HG02943 (cell line): ENCODE data around the gene PDE11A.
"Not testable (repeated sequence)": the region's sequence is repeated elsewhere in the genome, so short reads cannot be mapped to it uniquely, and the experiment has no call there.

Source experiments
- ATAC-seq: cut with Tn5 transposase; IDR thresholded peaks from one replicate; pipeline ENCODE4 v1.9.1; 2021; ENCODE audit warnings: mild to moderate bottlenecking, low read depth, moderate library complexity; ENCODE audit not compliant: unreplicated experiment

Gene PDE11A

DNA sequence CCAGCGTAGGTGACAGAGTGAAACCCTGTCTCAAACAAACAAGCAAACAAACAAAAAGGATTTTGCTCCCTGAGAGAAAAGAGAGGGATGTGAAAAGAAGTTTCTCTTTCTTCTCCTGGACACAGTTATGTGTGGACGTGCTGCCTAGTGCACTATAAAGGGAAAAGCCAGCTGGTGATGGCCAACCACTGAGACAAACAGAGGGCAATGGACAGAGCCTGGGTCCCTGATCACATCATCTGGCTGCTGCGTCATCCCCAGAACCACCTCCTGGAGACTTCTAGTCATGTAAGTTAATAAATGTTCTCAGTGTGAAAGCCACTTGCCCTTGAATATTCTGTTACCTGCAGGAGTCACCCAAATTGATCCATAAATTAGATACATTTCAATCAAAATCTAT, 184.9 kb downstream of the PDE11A start:
- ATAC-seq, result no peak

DNA sequence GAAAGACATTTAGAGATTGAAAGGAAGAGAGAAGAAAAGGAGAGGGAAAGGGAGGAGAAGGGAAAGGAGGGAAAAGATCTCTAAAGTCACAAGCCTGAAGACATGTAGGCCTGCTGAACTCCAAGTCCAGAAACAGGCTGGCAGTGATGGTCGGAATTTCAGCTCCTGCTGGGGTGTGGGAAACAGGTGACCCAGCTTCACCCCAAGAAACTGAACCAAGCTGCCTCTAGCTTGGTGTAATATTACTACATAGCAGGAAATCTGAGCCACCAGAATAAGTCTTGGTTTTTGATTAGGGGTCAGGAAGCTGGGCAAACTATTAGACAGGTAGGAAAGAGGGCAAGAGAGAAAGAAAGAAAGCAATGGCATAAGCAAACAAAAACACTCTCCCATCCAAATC, 185.8 kb downstream of the PDE11A start:
- ATAC-seq, result no peak

DNA sequence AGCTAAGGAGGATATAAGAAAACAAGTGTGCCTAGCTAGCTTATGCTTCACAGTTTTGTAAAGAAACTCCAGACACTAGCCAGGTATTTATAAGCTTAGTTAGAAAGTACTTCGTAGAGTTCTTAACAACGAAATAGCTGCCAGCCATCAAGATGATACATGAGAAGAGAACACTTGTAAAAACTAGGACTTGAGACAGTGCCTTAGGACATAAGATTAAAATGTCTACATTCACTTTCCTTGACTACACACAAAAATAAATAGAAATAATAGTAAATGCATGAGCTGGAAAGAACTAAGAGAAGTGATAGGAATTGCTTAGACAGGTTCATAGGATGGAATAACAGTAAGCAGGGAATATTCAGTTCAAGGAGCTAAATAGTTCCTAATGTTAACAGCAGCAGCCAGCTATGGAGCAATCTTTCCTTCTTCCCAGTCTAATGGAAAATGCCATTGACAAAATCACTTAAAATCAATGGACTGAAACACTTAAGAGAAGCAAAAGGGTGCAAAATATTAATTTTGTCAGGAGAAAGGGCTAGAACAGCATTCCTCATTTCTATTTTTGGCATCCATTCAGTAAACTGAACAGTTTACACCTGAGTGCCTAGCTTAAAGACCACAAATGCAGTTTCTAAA, 186.6 kb downstream of the PDE11A start:
- no peak for ATAC-seq

DNA sequence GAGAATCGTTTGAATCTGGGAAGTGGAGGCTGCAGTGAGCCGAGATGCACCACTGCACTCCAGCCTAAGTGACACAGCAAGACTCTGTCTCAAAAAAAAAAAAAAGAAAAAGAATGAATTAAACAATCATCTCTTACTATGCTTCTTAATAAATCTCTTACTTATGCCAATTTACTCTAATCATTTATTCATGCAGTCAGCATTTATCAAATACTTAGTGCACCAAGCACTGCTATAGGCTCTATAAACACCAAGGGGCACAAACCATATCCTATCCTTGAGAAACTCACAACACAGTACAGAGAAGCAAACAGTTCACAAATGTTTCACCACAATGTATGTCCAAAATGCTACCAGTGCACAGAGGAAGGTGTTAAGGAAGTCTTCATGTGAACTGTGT, 189.4 kb downstream of the PDE11A start:
- ATAC-seq, result no peak

DNA sequence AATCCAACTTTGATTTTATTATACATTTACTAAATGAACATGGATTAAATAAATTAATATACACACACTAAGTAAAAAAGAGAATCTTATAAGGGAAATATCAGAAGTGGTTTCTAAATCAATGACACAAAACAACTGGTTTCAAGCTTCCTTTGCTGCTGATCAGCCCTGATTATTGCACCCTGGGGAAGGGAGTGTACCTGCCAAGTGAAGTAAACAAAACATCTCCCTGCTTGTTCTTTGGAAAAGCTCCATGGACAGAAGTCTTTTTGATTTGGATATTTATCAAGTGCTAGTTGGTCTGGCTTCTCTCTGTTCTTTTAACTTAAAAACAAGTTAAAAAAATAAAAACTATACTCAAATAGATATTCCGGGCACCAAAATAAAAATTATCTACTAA, 190.1 kb downstream of the PDE11A start:
- ATAC-seq, result no peak

DNA sequence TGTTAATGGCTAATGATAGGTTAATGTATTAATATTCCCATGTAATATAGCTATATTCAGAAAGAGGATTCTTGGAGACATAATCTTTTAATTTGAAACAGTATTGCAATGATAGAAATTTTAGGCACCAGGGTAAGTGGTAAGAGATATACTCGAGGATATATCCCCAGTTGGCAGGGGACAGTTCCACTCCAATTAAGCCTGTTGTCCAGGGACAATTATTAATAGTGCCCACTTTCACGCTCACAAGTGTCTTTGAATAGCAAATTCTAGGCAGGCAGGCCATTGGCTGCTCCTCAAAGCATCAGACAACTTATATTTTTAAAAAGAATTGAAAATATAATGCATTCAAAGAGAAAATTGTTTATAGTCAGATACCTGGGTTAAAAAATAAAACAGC, 190.7 kb downstream of the PDE11A start:
- no peak for ATAC-seq

DNA sequence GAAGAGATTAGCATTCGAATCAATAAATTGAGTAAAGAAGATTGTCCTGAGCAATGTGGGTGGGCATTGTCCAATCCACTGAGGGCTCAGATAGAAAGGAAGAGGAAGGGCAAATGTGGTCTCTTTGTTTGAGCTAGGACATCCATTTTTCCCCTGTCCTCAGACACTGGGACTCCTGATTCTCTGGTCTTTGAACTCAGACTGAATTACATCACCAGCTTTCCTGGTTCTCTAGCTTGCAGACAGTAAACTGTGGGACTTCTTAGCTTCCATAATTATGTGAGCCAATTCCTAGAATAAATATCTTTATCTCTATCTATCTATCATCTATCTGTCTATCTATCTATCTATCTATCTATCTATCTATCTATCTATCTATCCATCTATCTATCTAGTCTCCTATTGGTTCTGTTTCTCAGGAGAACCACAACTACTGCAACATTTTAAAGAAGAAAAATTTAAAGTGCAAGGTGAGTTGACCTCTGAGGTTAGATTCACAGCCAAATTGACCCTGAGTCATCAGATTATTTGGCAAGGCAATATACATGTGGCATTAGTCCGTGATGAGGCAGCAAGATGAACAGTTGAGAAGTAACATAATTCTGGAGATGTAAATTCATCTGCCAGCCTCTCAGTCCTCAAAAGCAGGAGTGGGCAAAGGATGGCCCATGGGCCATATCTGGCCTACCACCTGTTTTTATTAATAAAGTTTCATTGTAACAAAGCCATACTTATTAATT, 191.4 kb downstream of the PDE11A start:
- no peak for ATAC-seq

DNA sequence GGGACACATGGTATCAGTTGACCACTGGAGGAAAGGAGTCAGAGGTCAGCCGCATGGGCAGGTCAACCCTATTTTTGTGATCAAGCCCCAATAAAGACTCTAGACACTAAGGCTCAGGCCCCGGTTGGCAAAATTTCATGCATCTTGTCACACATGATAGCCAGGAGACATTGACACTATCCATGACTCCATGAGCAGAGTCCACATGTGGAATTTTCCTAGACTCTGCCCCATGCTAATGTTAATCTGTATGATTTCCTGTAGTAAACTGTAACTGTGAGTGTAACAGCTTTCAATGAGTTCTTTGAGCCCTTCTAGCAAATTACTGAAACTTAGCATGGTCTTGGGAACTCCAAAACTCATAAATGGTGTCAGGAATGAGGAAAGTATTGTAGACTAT, 192.3 kb downstream of the PDE11A start:
- no peak for ATAC-seq

DNA sequence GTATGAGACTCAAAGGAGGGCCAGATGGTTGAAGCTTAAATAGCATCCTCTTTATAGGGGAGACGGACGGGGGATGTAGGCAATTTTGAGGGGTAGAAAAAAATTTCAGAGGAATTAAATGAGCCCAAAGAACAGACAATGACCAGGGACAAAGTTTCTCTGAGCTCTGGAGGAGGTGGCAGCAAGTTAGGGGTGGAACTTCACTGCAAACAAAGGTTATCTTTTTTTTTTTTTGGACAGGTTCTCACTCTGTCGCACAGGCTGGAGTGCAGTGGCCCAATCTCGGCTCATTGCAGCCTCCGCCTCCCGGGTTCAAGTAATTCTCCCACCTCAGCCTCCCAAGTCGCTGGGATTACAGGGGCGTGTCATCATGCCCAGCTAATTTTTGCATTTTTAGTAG, 195.6 kb downstream of the PDE11A start:
- ATAC-seq, result no peak

DNA sequence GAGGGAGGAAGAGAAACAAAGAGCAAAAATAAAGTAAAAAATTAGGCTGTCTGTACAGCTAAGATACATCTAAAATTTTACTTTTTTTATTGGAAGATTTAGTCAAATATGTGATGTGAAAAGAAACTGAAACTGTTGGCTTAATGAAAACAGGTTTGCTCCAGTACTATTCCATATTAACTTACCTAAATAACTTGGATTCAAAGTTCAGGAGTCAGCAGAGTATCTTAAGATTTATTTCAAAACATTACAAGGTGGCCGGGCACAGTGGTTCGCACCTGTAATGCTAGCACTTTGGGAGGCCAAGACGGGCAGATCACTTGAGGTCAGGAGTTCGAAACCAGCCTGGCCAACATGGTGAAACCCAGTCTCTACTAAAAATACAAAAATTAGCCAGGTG, 197.9 kb downstream of the PDE11A start:
- no peak for ATAC-seq

DNA sequence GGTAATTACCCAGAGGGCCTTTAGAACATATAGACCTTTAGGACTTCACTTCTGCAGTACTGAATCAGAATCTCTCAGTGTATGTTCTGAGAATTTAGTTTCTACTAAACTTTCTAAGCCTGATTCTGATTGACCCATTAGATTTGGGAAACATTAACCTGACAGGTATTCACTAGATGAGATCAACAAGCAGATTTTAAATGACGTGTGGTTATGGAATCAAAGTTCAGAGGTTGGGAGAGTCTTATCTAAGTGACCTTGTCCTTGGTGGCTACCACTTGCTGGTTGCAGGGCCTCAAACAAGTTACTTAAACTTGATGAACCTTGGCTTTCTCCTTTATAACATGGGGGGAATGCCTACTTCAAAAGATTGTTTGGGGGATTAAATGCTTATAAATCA, 198.7 kb downstream of the PDE11A start:
- ATAC-seq, result no peak

DNA sequence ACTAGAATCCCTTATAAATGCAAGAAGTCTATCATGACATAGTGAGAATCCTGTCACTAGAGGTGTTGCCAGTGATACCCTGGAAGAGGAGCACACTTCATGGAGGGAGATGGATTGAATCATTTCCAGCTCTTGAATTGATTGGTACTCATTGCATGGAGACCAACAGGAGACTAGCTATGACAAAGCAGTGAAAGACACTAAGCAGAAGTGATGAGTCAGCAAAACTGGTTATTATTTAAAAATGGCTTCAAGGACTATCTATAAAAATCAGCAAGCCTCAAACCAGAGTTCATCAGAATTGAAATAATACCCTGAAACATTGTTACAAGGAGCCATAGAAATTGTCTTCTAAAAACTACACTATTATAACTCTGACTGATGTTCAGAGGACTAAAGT, 200.3 kb downstream of the PDE11A start:
- ATAC-seq, result no peak

DNA sequence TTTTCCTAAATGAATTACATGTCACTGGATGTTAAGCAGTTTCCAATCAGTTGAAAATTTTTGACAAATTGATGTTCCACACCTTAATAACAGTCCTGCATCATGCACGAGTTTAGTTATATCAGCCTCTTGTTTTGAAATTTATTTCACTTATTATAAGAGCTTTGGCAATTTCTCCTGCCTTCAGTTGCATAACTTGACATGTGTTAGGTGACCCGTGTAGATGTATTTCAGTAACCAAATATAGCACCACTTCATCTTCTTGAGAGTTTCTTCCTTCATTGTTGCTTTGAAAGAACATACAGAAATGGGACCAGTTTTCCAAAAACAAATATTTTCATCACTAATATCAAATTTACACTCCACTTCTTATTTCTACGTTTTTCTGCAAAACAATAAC, 202.7 kb downstream of the PDE11A start:
- no peak for ATAC-seq

DNA sequence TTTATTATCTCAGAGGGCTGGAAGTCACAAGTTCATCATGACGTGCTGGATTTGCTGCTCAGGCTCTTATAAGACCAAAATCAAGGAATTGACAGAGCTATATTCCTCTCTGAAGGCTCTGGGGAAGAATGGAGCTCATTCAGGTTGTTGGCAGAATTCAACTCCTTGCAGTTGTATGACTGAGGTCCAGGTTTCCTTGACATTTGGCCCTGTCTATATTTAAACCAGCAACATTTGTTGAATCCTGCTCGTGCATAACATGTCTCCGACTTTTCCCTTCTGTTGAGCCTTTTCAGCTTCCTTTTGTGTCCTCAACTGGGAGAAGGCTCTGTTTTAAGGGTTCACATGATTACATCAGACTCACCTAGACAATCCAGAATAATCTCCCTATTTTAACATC, 203.4 kb downstream of the PDE11A start:
- ATAC-seq, result no peak

DNA sequence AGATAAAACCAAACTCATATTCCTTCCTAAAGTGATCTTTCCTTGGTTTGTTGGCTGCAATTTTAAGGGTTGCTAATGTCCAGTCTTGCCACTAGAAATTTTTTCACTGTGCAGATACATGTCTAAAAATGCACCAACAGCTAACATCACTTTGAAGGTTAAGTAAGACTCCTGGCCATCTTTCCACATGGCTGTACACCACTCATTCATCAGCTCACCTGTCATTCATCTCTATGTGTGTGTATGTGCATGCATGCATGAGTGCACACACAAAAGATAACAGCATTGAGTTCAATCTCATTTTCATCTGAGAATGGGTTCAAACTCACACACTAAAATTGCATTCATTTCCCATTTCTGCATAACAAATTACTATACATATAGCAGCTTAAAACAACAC, 203.8 kb downstream of the PDE11A start:
- no peak for ATAC-seq

DNA sequence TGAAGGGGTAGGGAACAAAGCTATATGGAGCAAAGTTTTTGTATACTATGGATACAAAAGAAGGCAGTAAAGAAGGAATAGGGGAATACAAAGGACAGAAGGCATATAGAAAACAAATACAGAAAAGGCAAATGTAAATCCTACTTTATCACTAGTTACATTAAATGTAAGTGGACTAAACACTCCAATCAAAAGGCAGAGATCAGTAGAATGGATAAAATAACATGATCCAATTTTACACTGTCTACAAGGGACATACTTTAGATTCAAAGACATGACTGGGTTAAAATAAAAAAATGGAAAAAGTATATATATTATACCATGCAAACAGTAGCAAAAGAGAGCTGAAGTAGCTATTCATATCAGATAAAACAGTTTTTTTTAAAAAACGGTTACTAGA, 215.0 kb downstream of the PDE11A start:
- no peak for ATAC-seq

DNA sequence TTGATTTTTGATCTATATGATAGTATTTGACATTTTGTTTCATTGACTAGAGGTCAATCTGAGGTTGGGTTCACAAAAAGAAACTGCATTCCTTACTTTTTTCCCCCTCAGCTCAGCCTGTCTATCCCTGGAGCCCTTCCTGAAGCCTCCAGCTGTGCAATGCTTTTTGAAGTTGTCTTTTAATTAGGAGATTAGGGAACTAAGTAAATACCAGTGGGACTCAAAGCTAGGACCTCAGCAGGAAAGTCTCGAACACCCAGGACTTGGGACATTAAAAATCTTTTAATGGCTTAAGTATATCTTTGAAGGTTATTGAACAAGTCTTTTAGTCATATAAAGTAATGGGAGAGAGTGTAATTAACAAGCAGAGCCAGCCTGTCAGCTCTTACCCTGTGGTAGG, 220.2 kb downstream of the PDE11A start:
- no peak for ATAC-seq

DNA sequence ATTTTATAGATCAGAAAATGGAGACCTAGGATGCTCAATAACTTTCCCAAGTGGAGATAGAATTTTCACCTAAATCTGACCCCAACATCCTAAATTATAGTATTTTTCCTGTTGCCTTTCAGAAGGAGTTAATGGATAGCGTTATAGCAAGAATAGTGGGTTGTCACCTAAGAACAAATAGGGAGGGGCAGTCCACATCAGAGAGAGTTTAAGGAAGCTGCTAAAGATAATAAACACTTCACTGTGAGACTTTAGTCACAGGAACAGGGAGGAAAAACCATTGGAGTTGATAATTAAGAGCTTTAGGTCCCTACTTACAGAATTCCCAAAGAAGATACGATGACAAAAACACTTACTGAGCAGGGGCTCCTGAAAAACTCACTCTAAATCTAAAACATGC, 229.4 kb downstream of the PDE11A start:
- no peak for ATAC-seq

DNA sequence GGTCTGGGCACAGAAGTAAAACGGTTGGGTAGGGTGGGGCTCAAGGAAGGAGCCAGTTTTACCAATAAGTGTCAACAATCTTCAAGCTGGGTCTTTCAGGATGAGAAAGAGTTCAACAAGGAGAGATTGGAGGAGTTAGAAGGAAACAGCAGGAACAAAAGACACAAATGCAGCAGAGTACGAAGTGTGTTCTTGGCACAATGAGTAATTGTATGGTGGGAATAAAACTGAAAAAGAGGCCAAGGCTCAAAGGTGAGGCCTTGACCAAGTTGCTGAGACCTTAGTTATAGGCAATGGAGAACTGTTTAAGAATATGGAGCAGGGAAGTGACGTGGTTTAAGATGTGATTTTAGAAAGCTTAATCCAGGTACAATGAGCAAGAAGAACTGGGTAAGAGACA, 230.3 kb downstream of the PDE11A start:
- ATAC-seq, result no peak

DNA sequence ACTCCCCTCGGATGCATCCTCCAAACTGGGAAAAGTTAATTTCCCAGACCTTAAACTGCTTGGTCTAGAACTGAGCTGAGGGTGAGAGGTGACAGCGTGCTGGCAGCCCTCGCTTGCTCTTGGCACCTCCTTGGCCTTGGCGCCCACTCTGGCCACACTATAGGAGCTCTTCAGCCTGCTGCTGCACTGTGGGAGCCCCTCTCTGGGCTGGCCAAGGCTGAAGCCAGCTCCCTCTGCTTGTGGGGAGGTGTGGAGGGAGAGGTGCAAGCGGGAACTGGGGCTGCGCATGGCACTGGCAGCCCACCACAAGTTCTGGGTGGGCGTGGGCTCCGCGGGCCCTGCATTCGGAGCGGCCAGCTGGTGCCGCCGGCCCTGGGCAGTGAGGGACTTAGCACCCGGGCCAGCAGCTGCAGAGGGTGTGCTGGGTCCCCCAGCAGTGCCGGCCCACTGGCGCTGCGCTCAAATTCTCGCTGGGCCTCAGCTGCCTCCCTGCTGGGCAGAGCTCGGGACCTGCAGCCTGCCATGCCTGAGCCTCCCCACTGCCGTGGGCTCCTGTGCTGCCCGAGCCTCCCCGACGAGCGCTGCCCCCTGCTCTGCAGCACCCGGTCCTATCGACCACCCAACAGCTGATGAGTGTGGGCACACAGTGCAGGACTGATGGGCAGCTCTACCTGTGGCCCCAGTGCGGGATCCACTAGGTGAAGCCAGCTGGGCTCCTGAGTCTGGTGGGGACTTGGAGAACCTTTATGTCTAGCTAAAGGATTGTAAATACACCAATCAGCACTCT, 237.0 kb downstream of the PDE11A start:
- ATAC-seq, result not testable (repeated sequence)

DNA sequence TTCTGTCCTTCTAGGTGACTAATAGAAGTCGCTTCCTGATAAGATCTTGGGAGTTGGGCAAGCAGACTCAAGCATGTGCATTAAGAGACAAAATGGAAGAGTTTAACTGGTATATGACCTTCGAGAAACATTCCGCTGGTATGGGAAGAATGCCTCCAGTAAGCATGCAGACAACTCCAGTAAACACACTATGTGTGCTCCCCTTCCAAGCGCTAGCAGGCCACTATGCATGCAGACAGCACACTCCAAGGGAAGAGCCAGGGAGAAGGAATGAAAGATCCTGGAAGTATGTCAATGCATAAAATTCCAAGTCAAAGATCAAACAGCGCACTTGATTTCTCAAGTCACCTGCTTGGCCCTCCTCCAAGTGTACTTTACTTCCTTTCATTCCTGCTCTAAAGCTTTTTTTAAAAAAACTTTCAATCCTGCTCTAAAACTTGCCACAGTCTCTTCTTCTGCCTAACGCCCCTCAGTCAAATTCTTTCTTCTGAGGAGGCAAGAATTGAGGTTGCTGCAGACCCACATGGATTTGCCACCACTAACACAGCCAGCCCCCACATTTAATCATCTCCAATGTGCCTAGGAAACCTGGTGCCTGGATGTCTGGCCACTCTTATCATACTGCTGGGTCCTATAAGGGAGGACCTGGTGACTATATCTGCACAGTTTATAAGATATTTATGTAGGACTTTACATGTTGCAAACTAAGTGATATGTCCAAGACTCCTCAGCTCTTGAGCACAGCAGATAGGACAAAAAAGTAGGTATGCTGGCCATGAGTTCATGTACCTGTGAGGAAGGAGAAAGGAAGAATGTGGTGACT, 239.8 kb downstream of the PDE11A start:
- ATAC-seq, result no peak
